ENCODE results near the gene DENND1A. TPM values are rescaled to one million over a fixed set of nuclear protein-coding genes. Genes with fewer than 3 reads are reported as not detected.

DENND1A gene
- total RNA-seq, 2 donors from 2014 or later: 12.6 to 22.7 TPM

- DNase-seq (ENCODE audit: low spot score in 2 of 2) (no peak), ATAC-seq (no peak)
- H3K27ac Mint-ChIP-seq: peak overlapping the region in 1 of 2 donors; percentile 22
- H3K36me3 Mint-ChIP-seq: peaks cover 0 to 4% of the 10 kb centered on the region in 2 donors
- no peaks in the 10 kb centered on the region for H3K9me3 Mint-ChIP-seq
These were observed 476.1 kb downstream of the DENND1A start for GRCh38 chr9:123453831-123454321.

DNA sequence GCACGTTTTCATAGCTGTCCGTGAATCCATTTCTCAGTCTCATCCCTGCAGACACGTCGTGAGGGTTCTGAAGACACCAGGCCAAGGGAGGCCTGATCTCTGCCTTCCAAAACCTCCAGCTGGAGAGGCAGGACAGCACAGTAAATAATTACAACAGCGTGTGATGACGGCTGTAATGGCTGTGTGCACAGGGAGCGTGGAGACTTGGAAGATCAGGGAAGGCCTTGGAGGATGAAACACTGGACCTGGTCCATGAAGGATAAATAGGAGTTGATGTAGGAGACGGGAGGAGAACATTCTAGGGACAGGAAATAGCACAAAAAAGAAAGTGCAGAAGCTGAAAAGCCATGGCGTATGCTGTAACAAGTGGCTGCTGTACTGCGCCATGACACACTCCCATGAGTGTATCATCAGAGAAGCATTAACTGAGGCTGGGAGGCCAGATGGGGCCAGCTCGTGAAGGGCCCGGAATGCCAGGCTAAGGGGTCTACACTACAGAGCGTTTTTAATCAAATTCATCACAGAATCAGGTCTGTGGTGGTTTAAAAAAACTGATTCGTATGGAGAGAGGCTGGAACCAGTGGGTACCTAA is 476.8 kb downstream of the DENND1A start:
- DNase-seq (ENCODE audit: low spot score in 2 of 2): no peak
- ATAC-seq: no peak
- Mint-ChIP-seq H3K36me3 (peaks cover 0 to 4% of the 10 kb centered on the region in 2 donors), H3K27ac (peak overlapping the region in 1 of 2 donors; percentile 77), H3K9me3 (no peaks in the 10 kb centered on the region)

DNA sequence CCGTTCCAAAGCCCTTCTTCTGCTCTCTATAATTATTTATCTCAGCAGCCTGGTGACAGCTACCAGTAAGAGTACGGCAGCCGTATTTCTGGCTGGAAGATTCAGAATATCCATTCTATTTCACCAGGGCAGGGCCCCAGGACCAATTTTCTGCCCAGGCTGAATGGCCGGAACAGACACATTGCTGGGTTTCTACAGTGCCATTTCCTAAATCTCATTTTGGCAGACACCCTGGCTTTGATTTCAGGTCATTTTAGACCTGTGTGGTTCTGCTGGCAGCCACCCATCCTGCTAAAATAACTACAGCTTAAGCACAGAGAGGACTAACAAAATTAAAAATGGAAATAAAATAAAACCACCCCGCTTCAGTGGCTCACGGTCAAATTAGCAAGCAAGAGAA is 478.9 kb downstream of the DENND1A start:
- H3K9me3 Mint-ChIP-seq: no peaks in the 10 kb centered on the region
- ATAC-seq: no peak
- H3K27ac Mint-ChIP-seq: no peak overlapping the region
- DNase-seq (ENCODE audit: low spot score in 2 of 2): no peak
- peaks cover 0 to 4% of the 10 kb centered on the region in 2 donors for H3K36me3 Mint-ChIP-seq

GRCh38 chr9:123450098-123450770 is 479.7 kb downstream of the DENND1A start:
- no peak overlapping the region for H3K27ac Mint-ChIP-seq
- no peaks in the 10 kb centered on the region for H3K9me3 Mint-ChIP-seq
- ATAC-seq: no peak
- H3K36me3 Mint-ChIP-seq: peaks cover 0 to 4% of the 10 kb centered on the region in 2 donors
- no peak for DNase-seq (ENCODE audit: low spot score in 2 of 2)

- Mint-ChIP-seq H3K9me3 (no peaks in the 10 kb centered on the region), H3K36me3 (peaks cover 0 to 4% of the 10 kb centered on the region in 2 donors), H3K27ac (no peak overlapping the region)
- ATAC-seq (no peak), DNase-seq (ENCODE audit: low spot score in 2 of 2) (no peak)
These were observed 481.8 kb downstream of the DENND1A start for GRCh38 chr9:123447934-123448646.

GRCh38 chr9:123445981-123446610 is 483.8 kb downstream of the DENND1A start:
- Mint-ChIP-seq H3K9me3 (no peaks in the 10 kb centered on the region), H3K27ac (peak overlapping the region in 1 of 2 donors; percentile 4), H3K36me3 (no peaks in the 10 kb centered on the region)
- no peak for DNase-seq (ENCODE audit: low spot score in 2 of 2)
- no peak for ATAC-seq

- no peak for DNase-seq (ENCODE audit: low spot score in 2 of 2)
- Mint-ChIP-seq H3K27ac (no peak overlapping the region), H3K36me3 (no peaks in the 10 kb centered on the region), H3K9me3 (no peaks in the 10 kb centered on the region)
- ATAC-seq: no peak
These were observed 484.8 kb downstream of the DENND1A start for GRCh38 chr9:123445116-123445515.

GRCh38 chr9:123441769-123442168 is 488.2 kb downstream of the DENND1A start:
- ATAC-seq: no peak
- no peaks in the 10 kb centered on the region for H3K9me3 Mint-ChIP-seq
- DNase-seq (ENCODE audit: low spot score in 2 of 2): no peak
- H3K27ac Mint-ChIP-seq: no peak overlapping the region
- peaks cover 0 to 10% of the 10 kb centered on the region in 2 donors for H3K36me3 Mint-ChIP-seq

GRCh38 chr9:123440256-123440655 is 489.7 kb downstream of the DENND1A start:
- DNase-seq (ENCODE audit: low spot score in 2 of 2) (no peak), ATAC-seq (no peak)
- Mint-ChIP-seq H3K36me3 (peaks cover 0 to 10% of the 10 kb centered on the region in 2 donors), H3K9me3 (no peaks in the 10 kb centered on the region), H3K27ac (no peak overlapping the region)

GRCh38 chr9:123438821-123439220 is 491.1 kb downstream of the DENND1A start:
- Mint-ChIP-seq H3K36me3 (peaks cover 0 to 11% of the 10 kb centered on the region in 2 donors), H3K9me3 (no peaks in the 10 kb centered on the region), H3K27ac (no peak overlapping the region)
- ATAC-seq (no peak), DNase-seq (ENCODE audit: low spot score in 2 of 2) (no peak)

DNA sequence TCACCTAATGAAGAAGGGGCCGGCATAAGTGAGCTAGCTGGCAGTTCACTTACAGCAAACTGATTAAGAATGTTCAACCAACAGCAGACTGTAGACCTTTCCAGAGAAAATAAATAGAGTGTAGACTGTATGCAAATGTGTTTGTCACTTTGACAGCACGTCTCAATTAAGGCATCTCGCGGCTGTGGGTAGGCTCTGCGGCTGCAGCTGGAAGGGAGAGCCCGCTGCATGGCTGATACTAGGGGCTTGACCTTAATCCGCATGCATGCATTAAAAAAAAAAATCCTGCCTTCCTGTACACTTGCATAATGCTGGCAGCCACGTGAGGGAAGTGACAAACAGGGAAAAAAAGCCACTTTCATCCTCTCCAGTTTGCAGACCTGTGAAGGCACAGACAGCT is 491.6 kb downstream of the DENND1A start:
- DNase-seq (ENCODE audit: low spot score in 2 of 2) (no peak), ATAC-seq (no peak)
- H3K36me3 Mint-ChIP-seq: peaks cover 0 to 13% of the 10 kb centered on the region in 2 donors
- H3K27ac Mint-ChIP-seq: no peak overlapping the region
- no peaks in the 10 kb centered on the region for H3K9me3 Mint-ChIP-seq

- no peaks in the 10 kb centered on the region for H3K9me3 Mint-ChIP-seq
These were observed 492.7 kb downstream of the DENND1A start for GRCh38 chr9:123437201-123437600.

DNA sequence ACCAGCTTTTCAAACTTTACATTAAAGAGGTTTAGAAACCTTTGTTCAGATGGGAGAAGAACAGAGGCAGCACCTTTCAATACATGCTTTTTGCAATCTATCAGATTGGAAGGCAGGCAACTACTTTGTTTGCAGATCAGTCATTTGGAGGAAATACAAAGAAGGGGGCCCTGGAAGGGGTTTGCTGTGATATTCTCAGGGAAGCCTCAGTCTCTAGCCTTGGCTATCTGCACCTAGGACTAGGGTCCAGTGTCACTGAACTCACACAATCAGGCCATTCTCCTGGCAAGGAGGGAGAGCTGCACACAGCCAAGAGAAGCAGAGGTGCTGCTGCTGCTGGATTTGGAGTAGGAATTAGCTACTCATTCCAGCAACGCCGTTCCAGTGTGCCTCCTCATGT is 494.5 kb downstream of the DENND1A start:
- peak overlapping the region in 1 of 2 donors; percentile 26 for H3K27ac Mint-ChIP-seq
- H3K9me3 Mint-ChIP-seq: peaks cover 0 to under 1% of the 10 kb centered on the region in 2 donors
- peaks cover 0 to 15% of the 10 kb centered on the region in 2 donors for H3K36me3 Mint-ChIP-seq
- no peak for ATAC-seq
- DNase-seq (ENCODE audit: low spot score in 2 of 2): no peak

More at GRCh38 chr9:123437201-123437600, 492.7 kb downstream of the DENND1A start:
- H3K27ac Mint-ChIP-seq: no peak overlapping the region
- DNase-seq (ENCODE audit: low spot score in 2 of 2) (no peak), ATAC-seq (no peak)
- H3K36me3 Mint-ChIP-seq: peaks cover 0 to 13% of the 10 kb centered on the region in 2 donors

- H3K36me3 Mint-ChIP-seq: peaks cover 0 to 19% of the 10 kb centered on the region in 2 donors
- H3K9me3 Mint-ChIP-seq: peaks cover 0 to 3% of the 10 kb centered on the region in 2 donors
- peak overlapping the region; percentile 4 to 77 for H3K27ac Mint-ChIP-seq
- no peak for ATAC-seq
- no peak for DNase-seq (ENCODE audit: low spot score in 2 of 2)
These were observed 495.2 kb downstream of the DENND1A start for GRCh38 chr9:123434619-123435240.

- H3K27ac Mint-ChIP-seq: no peak overlapping the region
- ATAC-seq (no peak), DNase-seq (ENCODE audit: low spot score in 2 of 2) (no peak)
- peaks cover 0 to 17% of the 10 kb centered on the region in 2 donors for H3K36me3 Mint-ChIP-seq
- H3K9me3 Mint-ChIP-seq: peaks cover 0 to 3% of the 10 kb centered on the region in 2 donors
These were observed 497.3 kb downstream of the DENND1A start for GRCh38 chr9:123432331-123433236.

Data from activated naive CD4-positive, alpha-beta T cell treated with anti-CD3 and anti-CD28 coated beads, Interleukin-2, amount 50 U/mL, for 72 hours (primary cell).